SIG-M5 treated with dmso at 0.1 percent for 504 hours (cell line): ENCODE measurements around the gene CMTR1.
"Not testable (repeated sequence)": the region's sequence is repeated elsewhere in the genome, so short reads cannot be mapped to it uniquely, and the experiment has no call there.

Experiments
- DNase-seq: peaks from one replicate; lab custom pipeline; 2025; ENCODE audit not compliant: unreplicated experiment; lab: John Stamatoyannopoulos, UW

Gene CMTR1

GRCh38 chr6:37435373-37435772 lies 2.4 kb downstream of the CMTR1 start:
- no peak for DNase-seq

GRCh38 chr6:37435816-37436215 lies 2.8 kb downstream of the CMTR1 start:
- DNase-seq: no peak

GRCh38 chr6:37438930-37439329 lies 5.9 kb downstream of the CMTR1 start:
- no peak for DNase-seq

GRCh38 chr6:37441651-37442050 lies 8.6 kb downstream of the CMTR1 start:
- DNase-seq: no peak

- DNase-seq: no peak
Measured at GRCh38 chr6:37442416-37443215, 9.6 kb downstream of the CMTR1 start.

- DNase-seq: not testable (repeated sequence)
Measured at GRCh38 chr6:37443216-37443542, 10.2 kb downstream of the CMTR1 start.

GRCh38 chr6:37449984-37450383 lies 17.0 kb downstream of the CMTR1 start:
- DNase-seq: no peak

GRCh38 chr6:37451441-37452193 lies 18.6 kb downstream of the CMTR1 start:
- no peak for DNase-seq

GRCh38 chr6:37452522-37452921 lies 19.5 kb downstream of the CMTR1 start:
- DNase-seq: no peak

- DNase-seq: no peak
Measured at GRCh38 chr6:37454420-37455140, 21.6 kb downstream of the CMTR1 start.

- no peak for DNase-seq
Measured at GRCh38 chr6:37456126-37456525, 23.1 kb downstream of the CMTR1 start.

- DNase-seq: no peak
Measured at GRCh38 chr6:37456816-37457560, 24.0 kb downstream of the CMTR1 start.

- no peak for DNase-seq
Measured at GRCh38 chr6:37459981-37460800, 27.2 kb downstream of the CMTR1 start.

- no peak for DNase-seq
Measured at GRCh38 chr6:37460805-37461204, 27.8 kb downstream of the CMTR1 start.

- DNase-seq: no peak
Measured at GRCh38 chr6:37463110-37463509, 30.1 kb downstream of the CMTR1 start.

GRCh38 chr6:37467718-37468117 lies 34.7 kb downstream of the CMTR1 start:
- no peak for DNase-seq

- DNase-seq: no peak
Measured at GRCh38 chr6:37473364-37474095, 40.5 kb downstream of the CMTR1 start.

GRCh38 chr6:37474316-37474715 lies 41.3 kb downstream of the CMTR1 start:
- DNase-seq: no peak

- no peak for DNase-seq
Measured at GRCh38 chr6:37477191-37477590, 44.2 kb downstream of the CMTR1 start.
